Hypothalamus (tissue), 51 donors: ENCODE data around the gene DMRT3.

Source experiments
- DNase-seq, 51 donors: peaks; one replicate each; lab custom pipeline; 2025; lab: John Stamatoyannopoulos, UW

Gene DMRT3, protein sequence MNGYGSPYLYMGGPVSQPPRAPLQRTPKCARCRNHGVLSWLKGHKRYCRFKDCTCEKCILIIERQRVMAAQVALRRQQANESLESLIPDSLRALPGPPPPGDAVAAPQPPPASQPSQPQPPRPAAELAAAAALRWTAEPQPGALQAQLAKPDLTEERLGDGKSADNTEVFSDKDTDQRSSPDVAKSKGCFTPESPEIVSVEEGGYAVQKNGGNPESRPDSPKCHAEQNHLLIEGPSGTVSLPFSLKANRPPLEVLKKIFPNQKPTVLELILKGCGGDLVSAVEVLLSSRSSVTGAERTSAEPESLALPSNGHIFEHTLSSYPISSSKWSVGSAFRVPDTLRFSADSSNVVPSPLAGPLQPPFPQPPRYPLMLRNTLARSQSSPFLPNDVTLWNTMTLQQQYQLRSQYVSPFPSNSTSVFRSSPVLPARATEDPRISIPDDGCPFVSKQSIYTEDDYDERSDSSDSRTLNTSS

DNA sequence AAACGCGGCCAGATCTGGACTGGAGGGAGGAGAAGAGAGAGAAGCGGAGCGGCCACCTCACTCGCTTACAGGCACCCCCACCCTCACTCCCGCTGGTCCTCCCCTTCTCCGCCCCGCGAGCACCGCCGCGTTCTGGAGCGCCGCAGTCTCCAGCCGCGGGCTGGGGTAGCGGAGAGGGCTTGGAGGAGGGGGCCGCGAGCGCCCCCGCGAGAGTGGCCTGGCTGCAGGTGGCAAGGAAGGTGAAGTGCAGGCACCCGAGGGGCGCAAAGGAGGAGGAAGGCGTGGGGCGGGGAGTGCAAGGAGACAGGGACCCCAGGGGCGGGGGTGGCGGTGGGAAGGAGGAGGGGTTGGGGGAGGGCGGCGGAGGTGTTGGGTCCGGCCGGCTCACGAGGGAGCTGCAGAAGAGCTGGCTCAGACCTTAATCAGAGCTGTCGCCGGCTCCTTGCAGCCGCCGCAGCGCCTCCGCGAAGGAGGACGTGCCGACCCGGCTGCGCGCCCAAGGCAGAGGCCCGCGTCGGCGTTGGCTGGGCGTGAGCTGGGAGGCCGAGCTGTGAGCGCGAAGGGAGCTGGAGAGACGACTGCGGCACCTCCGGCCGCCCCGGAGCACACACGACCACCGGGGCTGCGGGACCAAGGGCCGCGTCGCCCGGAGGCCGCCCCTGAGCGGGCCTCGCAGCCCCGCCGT is at the start of gene DMRT3:
Gene DMRT3, plus strand, starts transcription at position 398 of the 685 bp plus-strand sequence. CDS start 347 bp downstream, outside the sequence.
- DNase-seq = no peak

DNA sequence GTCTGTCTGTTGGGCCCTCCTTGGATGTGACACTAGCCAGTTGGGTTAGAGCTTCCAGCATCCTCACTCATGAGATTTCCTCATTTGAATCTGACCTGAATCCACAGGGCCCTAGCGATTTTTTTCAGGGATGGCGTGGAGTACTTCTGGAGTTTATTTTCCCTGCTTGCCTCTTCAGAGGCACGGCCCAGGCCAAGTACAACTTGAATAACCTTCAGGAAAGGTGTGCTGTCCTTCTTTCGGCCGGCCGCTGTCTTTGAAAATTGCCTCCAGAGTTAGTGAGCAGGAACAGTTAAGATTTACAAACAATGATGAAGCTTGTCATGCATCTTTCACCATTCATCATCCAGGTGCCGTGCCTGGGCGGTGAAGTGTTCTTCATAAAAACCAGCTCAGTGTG is 49.5 kb upstream of the DMRT3 start:
- no peak for DNase-seq

- DNase-seq = no peak
These were observed 48.0 kb upstream of the DMRT3 start for GRCh38 chr9:928363-929042.

DNA sequence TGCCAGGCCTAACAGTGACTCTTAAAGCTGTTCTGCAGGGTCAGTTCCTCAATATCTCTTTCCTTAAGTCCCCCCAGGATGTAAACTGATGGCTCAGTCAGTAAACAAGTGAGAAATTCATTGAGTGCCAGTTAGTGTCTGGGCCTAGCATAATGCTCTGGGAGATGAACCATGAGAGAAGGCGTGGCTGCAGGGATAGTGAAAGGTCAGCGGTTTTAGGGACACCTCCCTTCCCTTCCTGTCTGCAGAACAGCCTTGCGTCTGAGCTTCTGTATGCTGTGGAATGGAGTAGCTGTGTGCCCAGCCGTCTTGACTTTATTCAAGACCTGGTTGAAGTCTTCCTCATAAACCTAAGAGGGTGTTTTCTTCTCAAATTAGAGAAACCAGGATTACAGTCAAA is 46.7 kb upstream of the DMRT3 start:
- no peak for DNase-seq

- no peak for DNase-seq
These were observed 43.1 kb upstream of the DMRT3 start for GRCh38 chr9:933356-933755.

DNA sequence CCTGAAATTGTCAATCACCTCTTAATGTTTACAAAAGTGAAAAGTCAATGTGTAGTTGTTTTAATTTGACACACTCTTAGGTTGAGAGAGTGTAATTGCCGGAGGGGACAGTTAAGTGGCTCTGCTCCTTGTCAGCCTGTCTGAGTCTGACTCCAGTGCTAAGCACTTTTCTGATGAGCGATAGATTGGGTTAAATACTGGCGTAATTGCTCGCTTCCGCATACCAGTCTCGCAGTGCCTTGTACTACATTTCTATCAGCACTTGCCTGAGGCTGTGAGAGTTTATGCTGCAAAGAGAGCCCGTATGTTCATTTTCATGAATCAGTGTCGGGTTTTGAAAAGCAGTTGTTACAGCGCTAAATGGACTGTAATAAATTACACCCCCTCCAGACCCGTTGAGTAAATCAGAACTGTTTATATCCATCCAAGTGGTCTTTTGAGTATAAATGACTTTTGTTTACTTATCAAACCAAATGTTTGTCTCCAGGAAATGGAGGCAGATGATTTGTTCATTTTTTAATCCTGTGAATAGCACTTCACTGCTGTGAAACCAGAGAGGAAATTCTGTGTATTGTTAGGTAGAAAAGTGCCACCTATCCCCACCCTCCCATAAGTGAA is 41.0 kb upstream of the DMRT3 start:
- DNase-seq = no peak

DNA sequence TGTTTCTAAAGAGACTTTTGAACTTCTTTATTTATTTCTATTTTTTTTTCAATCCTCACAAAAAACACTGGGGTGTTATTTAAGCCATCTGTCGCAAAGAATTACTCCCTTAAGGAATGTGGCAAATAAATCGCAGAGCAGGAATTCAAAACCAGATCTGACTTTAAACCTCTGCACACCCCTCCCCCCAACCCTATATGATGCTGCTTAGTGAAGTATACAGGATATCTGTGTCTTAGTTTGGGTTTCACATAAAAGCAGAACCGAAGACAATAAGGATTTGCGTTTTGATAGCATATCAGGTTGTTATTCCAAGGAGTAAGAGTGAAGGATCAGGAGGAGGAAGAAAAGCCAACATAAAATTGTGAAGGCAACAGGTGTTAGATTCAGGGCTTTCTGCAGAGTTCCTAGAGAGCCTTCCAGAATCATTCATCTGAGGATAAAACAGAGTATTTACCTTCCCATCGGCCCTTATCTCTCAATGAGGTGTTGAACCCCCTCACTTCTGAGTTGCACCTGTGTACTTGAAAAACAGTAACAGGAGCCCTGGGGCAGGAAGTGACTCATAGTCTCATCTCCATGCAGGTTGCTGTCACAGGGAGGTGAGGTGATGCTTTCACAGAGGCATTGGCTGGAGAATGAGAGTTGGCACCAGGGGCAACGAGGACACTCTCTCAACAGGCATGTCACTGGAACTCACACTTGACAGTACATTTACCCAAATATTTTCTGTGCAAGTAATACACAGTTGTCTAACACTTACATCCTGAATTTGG is 33.5 kb upstream of the DMRT3 start:
- DNase-seq = no peak

GRCh38 chr9:947985-948384 is 28.5 kb upstream of the DMRT3 start:
- DNase-seq = no peak

DNA sequence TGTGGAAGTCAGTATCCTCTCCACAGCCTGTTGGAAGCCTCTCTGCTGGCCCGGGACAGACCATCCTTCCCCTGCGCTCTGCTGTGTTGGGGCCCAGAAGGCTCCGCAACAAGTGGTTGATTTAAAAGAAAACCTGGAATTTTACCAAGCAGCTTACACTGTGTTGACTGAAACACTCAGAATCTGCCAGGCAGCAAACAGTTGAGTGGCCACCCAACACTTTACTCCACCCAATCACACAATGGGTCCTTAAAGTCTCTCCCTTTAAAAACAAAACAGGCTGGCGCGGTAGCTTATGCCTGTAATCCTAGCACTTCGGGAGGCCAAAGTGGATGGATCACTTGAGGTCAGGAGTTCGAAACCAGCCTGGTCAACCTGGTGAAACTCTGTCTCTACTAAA is 28.0 kb upstream of the DMRT3 start:
- DNase-seq = no peak

DNA sequence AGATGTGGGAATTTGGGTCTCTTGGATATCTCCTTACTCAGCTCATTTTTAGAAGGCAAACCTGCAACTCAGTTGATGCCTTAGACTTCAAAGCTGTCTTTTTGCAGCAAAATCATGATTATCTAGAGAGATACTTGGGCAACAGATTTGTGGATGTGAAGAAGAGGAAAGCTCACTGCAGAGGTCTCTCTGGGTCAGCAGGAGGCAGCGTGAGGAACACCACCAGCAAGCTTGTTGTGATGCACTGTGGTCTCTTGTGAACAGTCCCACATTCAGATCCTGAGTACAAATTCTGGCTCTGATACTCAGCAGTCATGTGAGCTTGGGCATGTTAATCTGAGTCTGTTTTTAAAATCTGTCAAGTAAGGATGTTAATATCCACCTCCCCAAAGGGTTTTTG is 26.3 kb upstream of the DMRT3 start:
- no peak for DNase-seq

DNA sequence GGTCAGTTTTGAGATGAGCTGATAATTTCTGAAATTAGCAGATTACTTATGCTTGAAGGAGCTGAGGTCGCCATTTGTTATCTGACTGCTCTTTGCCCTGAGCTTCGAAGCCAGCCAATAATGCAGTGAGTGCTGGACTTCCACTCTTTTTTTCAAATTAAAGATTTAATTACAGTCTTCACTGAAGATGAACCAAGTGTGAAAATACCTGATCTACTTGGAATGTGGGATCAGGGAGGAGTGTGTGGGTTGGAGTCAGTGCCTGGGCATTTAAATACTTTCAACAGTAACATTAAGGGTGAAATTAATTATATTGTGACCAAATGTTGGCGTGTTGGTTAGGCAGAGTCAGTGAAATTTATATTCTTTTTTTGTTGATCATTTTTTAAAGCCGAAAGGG is 23.9 kb upstream of the DMRT3 start:
- no peak for DNase-seq

DNA sequence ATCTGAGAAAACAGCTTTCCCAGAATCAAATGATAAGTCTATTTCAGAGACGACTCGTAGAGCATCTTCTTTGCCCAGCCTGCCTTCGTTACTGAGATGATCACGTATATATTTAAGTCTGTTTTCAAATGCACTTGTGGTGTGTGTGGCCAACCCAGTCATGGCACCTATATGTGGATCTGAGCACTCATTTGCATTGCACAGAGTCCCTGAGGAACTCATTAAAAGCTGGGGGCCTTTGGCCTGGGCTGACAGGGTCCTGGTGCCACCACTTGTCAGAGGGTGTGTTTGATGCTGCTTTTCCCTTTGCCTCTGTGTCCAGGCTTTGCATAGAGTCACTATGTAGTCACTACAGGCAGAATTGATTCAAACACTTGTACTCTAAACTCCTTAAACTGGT is 17.4 kb upstream of the DMRT3 start:
- DNase-seq = no peak

DNA sequence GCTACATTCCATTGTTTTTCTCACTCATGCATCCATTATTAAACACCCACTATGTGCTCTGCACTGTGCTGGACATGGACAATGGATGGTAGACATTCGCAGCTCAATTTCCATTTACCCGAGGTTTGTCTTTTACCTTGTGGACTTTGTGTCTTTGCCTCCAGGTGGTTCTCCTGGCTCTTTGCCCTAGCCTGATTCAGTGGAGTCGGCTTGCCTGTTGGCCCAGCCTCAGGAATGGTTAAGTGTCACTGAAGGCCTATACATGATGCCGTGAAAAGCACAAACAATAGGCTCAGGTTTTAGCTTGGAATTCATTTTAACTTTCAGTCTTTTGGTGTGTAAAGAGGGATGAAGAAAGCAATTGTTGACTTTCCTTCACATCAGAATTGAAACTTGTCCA is 16.5 kb upstream of the DMRT3 start:
- DNase-seq = no peak

DNA sequence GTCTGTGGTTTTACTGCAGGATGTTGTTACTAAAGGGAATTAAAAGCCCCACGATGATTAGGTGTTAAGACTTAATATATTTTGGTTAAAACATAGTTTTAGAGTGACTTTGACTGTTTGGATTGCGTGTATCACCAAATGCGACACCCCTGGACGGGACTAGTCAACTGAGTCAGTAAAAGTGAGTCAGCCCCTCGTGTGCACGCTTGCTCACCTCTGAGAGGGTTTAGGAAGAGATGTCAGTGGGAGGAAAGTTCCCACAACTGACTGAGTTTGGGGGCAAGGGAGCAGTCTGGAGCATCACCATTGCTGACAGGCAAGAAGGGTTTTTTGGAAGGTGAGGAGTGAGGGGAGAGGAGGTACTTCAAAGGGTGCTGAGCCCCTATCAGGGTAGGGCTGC is 14.4 kb upstream of the DMRT3 start:
- no peak for DNase-seq

GRCh38 chr9:965497-965896 is 11.0 kb upstream of the DMRT3 start:
- DNase-seq = no peak

DNA sequence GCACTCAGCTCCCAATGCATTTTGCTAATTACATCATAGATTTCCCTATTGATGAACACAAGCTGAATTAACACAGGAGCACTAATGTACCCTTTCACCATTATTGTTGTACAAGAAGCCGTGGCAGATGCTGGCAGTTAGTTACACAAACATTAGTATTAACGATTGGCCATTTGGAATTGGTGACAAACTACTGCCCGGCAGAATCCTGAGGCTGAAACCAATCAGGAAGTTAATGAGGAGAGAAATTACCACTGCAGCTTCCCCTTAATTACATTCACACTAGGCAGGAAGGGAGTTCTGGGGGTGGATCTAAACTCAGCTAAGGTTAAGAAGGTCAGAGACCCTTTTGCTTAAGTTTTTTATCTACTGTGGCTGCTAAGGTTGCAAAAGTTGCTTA is 9.6 kb upstream of the DMRT3 start:
- no peak for DNase-seq

GRCh38 chr9:967436-967835 is 9.0 kb upstream of the DMRT3 start:
- no peak for DNase-seq

- no peak for DNase-seq
These were observed 8.4 kb upstream of the DMRT3 start for GRCh38 chr9:967903-968641.

DNA sequence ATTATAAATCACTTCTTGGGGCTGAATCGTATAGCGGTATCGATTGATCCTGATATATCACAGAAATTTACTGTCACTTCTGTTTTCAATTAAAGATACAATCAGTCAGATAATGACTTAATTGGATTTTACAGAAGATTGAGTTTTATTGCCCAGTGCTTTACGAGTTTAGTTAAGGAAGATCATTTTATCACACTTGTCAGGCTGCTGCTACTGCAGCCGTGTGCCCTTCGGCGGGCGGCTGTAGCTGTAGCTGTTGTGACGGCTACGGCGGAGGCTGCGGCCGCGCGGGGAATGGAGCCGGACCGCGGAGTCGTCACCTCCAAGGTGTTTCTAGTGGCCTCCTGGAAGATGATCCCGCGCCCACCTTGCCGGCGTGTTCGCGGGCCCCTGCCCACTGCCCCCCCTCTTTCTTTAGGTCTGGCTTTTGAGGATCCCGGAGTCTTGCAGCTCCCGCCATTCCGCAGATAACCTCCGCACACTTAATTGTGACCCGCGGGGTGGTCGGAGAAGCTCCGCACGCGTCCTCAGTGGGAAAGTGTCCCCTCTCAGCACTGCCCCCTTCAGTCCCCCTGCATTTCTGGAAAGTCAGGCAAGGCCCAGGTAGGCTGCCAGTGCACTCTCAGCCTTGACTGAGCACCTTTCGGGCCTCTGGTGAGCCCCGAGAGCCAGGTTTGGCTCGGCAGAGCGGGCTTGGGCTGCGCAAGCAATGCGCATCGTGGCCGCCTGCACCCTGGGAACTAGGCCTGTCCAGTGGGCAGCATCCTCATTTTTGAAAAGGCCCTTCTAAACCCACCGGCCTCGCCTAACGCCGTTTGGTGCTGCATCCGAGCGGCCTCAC is 6.9 kb upstream of the DMRT3 start:
- DNase-seq = no peak
